Chondrocyte (in vitro differentiated cells): ENCODE results near the gene TFF2. TPM values are rescaled to one million over a fixed set of nuclear protein-coding genes. Genes with fewer than 3 reads are reported as not detected.

Experiments used
- DNase-seq: peaks from one replicate; pipeline ENCODE4 v3.0.0; 2021; ENCODE audit warnings: mixed read lengths, low spot score
- H3K27ac Mint-ChIP-seq: one replicate; pipeline ENCODE4 v1.8.0; 2021; ENCODE audit warnings: mild to moderate bottlenecking, moderate library complexity, mixed read lengths; ENCODE audit not compliant: unreplicated experiment
- H3K27me3 Mint-ChIP-seq: 2 replicates; pipeline ENCODE4 v1.8.0; 2021; ENCODE audit warnings: low read depth, mixed read lengths
- H3K36me3 Mint-ChIP-seq: 2 replicates; pipeline ENCODE4 v1.8.0; 2021; ENCODE audit warnings: low read depth, mixed read lengths
- H3K4me1 Mint-ChIP-seq: 2 replicates; pipeline ENCODE4 v1.8.0; 2021; ENCODE audit warnings: low read depth, mild to moderate bottlenecking, mixed read lengths
- H3K4me3 Mint-ChIP-seq: one replicate; pipeline ENCODE4 v1.8.0; 2021; ENCODE audit warnings: mild to moderate bottlenecking, moderate library complexity, mixed read lengths; ENCODE audit not compliant: unreplicated experiment
- H3K9me3 Mint-ChIP-seq: 2 replicates; pipeline ENCODE4 v1.8.0; 2021; ENCODE audit warnings: low read depth, mixed read lengths
- total RNA-seq: library from RNA; stranded (reverse); gene quantifications from 3 replicates; pipeline ENCODE4 v1.2.1, GENCODE V29; 2021
- TF ChIP-seq, protein P1 (sequence below): fragments of 200-600 bp; sonication (generic); IDR thresholded peaks from 2 replicates; pipeline ENCODE4 v1.5.0; 2021; ENCODE audit warnings: antibody characterized with exemption, mild to moderate bottlenecking, moderate library complexity

The TFF2 gene
- total RNA-seq, 1 donor from 2014 or later: not detected

DNA sequence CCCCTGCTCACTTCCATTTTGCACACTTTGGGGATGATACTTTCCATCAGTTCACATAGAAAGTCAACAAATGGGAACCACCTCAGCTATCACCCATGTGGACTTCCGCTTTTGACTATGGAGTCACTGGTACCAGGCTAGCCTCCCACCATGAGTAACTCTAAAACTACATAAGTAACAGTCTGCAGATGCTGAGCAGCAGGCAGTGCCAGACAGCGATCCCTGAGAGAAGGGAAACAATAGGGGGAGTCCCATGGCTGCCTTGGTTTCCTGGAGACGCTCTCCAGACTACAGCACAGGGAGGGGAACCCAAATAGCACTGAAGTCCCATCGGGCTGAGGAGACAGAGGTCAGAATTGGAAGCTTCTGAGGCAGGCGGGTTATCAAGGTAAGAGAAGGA is 2.8 kb upstream of the TFF2 start:
- Mint-ChIP-seq H3K4me3 (no peak overlapping the region), H3K27ac (no peak overlapping the region), H3K27me3 (peaks cover 20% of the 10 kb centered on the region), H3K4me1 (peaks cover 6% of the 10 kb centered on the region), H3K9me3 (peaks cover 22% of the 10 kb centered on the region), H3K36me3 (peaks cover 1% of the 10 kb centered on the region)
- no peak for DNase-seq
- TF ChIP-seq, protein P1, sequence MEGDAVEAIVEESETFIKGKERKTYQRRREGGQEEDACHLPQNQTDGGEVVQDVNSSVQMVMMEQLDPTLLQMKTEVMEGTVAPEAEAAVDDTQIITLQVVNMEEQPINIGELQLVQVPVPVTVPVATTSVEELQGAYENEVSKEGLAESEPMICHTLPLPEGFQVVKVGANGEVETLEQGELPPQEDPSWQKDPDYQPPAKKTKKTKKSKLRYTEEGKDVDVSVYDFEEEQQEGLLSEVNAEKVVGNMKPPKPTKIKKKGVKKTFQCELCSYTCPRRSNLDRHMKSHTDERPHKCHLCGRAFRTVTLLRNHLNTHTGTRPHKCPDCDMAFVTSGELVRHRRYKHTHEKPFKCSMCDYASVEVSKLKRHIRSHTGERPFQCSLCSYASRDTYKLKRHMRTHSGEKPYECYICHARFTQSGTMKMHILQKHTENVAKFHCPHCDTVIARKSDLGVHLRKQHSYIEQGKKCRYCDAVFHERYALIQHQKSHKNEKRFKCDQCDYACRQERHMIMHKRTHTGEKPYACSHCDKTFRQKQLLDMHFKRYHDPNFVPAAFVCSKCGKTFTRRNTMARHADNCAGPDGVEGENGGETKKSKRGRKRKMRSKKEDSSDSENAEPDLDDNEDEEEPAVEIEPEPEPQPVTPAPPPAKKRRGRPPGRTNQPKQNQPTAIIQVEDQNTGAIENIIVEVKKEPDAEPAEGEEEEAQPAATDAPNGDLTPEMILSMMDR: no peak

DNA sequence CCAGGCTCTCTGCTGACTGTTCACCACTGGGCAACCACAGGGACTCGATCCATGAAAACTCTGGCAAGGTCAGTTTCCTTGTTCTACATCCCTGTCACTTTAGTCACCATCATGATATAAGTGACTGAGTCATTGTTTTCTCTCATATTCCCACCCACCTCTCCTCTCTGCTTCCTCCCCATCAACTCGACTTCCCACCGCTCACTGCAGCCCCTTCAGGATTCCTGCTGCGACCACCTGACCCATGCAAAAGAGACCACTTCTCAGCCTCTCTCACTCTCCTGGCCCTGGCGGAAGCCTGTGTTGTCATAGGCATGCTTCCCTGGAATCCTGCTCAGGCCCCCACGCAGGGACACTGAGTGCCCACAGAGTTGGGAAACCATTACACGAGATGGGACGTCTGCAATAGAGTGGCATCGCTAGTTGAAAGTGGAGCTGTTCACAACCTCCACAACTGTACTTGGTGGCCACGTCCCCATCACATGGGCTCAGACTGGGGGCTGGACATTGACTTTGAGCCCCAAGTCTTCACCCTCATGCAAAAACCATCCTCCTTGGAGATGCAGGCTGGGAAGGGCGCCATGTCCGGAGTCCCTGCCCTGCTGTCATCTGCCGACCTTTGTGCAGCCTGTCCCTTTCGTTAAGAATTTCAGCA is 1.8 kb upstream of the TFF2 start:
- Mint-ChIP-seq H3K4me3 (no peak overlapping the region), H3K27me3 (peaks cover 17% of the 10 kb centered on the region), H3K4me1 (peaks cover 6% of the 10 kb centered on the region), H3K36me3 (peaks cover 1% of the 10 kb centered on the region), H3K9me3 (peaks cover 22% of the 10 kb centered on the region), H3K27ac (no peak overlapping the region)
- TF ChIP-seq, protein P1: no peak
- no peak for DNase-seq

DNA sequence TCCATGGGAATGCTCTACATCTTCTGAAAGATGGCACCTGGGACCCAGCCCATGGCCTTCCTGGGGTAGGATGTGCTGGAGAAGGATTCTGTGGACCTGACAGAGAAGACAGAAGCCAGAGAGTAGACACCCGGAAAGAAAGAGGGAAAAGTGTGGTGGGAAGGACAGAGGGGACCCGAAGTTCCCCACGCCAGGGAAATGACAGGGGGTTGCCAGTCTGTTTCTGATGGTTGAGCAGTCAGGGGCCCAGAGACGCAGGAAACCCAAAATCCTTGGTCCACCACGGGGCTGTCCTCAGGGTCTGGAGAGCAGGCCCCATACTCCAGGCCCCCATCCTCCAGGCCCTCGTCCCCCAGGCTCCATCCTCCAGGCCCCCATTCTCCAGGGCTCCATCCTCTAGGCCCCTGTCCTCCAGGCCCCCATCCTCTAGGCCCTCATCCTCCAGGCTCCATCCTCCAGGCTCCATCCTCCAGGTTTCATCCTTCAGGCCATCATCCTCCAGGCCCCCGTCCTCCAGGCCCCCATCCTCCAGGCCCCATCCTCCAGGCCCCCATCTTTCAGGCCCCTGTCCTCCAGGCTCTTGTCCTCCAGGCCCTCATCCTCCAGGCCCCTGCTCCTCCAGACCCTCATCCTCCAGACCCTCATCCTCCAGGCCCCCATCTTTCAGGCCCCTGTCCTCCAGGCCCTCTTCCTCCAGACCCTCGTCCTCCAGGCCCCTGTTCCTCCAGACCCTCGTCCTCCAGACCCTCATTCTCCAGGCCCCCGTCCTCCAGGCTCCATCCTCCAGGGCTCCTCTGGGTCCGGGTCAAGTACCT is 1.0 kb upstream of the TFF2 start:
- Mint-ChIP-seq H3K27me3 (peaks cover 15% of the 10 kb centered on the region), H3K27ac (no peak overlapping the region), H3K4me1 (peaks cover 6% of the 10 kb centered on the region), H3K36me3 (peaks cover 1% of the 10 kb centered on the region), H3K4me3 (no peak overlapping the region), H3K9me3 (peaks cover 22% of the 10 kb centered on the region)
- DNase-seq: no peak
- TF ChIP-seq, protein P1: no peak

DNA sequence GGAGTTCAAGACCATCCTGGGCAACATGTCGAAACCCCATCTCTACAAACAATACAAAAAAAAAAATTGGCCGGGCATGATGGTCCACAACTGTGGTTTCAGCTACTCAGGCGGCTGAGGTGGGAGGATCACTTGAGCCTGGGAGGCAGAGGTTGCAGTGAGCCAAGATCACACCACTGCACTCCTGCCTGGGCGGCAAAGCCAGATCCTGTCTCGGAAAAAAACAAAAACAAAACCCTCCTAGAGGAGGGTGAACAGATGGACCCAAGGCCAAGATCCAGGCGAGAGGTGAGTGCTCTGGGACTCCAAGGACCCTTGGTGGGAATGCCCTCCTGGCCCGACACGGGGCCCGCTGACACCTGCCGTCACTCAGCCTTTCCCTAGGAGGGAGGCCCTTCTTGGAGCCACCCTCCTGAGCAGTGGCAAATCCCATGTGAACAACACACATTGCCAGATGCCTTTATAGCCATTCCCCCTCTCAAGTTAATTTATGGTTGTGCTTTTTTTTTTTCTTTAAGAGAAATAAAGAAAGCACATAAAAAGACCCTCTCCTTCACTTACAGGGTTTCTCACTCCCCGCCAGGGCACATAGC is 380 bp downstream of the TFF2 start:
- H3K4me3 Mint-ChIP-seq: no peak overlapping the region
- H3K4me1 Mint-ChIP-seq: peaks cover 6% of the 10 kb centered on the region
- H3K9me3 Mint-ChIP-seq: peaks cover 17% of the 10 kb centered on the region
- peaks cover 1% of the 10 kb centered on the region for H3K36me3 Mint-ChIP-seq
- peaks cover 12% of the 10 kb centered on the region for H3K27me3 Mint-ChIP-seq
- TF ChIP-seq, protein P1: no peak
- no peak overlapping the region for H3K27ac Mint-ChIP-seq
- DNase-seq: no peak
